ENCODE results near the gene ZNF48.

The ZNF48 gene
- total RNA-seq = 13.9 reads per million, percentile 39 among the genes with 10 or more reads in this experiment

DNA sequence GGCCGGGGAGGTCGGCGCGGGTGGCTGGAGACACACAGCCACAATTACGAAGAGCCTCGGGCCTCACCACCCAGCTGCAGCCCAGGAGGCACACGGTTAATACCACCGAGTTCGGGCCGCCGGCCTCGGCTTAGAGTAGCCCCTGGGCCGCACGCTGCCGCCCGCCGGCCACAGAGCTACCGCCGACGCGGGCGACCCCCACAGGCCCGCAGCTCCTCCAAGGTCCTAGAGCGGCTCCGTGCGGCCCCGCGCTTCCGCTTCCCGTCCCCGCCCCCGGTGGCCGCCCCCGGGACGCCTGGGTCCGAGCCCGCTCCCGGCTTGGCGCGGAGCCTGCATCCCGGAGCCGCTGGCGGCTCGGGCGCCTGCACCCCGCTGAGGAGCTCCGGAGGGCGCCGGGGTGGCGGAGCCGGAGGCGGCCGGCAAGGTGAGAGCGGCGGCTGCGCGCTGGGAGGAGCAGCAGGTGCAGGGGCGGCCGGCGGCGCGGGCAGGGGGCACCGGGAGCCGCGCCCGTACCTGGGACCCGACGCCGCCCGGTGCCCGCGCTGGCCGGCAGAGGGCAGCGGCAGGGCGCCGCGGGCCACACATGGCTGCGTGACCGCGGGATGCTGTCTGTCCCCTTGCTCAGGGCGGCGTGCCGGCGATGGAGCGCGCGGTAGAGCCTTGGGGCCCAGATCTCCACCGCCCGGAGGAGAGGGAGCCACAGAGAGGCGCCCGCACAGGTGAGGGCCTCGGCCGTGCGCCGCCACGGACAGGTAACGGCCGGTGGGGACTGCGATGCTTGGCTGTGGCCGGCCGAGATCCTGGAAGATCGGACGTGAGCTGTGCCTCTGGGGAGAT lies at the start of gene ZNF48:
Gene ZNF48, plus strand, starts transcription at position 266 of the 837 bp plus-strand sequence. Its CDS starts 375 bp downstream, at position 641.
- peak; percentile 34 for DNase-seq

- no peak for DNase-seq
Measured at GRCh38 chr16:30346286-30346685, 48.9 kb upstream of the ZNF48 start.

DNA sequence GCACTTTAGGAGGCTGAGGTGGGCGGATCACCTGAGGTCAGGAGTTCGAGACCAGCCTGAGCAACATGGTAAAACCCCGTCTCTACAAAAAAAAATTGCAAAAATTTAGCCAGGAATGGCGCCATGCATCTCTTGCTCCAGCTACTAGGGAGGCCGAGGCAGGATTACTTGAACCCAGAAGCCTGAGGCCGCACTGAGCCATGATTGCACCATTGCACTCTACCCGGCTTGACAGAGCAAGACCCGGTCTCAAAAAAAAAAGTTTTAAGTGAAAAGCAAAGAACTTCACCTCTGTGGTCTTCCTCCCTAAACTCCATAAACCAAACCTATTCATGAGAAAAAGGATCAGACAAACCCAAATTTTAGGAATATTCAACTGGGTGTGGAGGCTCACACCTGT lies 47.1 kb upstream of the ZNF48 start:
- DNase-seq = no peak

DNA sequence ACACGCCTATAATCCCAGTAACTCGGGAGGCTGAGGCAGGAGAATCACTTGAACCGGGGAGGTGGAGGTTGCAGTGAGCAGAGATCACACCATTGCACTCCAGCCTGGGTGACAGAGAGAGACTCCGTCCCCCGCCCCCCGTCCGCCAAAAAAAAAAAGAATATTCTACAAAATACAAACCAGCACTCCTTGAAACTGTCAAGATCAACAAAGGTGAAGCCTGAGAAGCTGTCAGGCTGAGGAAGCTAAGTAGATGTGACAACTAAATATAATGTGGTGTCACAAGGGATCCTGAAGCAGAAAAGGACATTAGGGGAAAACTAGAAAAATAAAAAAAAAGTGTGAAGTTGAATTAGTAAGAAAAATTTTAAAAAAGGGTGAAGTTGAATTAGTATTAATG lies 46.3 kb upstream of the ZNF48 start:
- no peak for DNase-seq

- no peak for DNase-seq
Measured at GRCh38 chr16:30349675-30350074, 45.5 kb upstream of the ZNF48 start.

DNA sequence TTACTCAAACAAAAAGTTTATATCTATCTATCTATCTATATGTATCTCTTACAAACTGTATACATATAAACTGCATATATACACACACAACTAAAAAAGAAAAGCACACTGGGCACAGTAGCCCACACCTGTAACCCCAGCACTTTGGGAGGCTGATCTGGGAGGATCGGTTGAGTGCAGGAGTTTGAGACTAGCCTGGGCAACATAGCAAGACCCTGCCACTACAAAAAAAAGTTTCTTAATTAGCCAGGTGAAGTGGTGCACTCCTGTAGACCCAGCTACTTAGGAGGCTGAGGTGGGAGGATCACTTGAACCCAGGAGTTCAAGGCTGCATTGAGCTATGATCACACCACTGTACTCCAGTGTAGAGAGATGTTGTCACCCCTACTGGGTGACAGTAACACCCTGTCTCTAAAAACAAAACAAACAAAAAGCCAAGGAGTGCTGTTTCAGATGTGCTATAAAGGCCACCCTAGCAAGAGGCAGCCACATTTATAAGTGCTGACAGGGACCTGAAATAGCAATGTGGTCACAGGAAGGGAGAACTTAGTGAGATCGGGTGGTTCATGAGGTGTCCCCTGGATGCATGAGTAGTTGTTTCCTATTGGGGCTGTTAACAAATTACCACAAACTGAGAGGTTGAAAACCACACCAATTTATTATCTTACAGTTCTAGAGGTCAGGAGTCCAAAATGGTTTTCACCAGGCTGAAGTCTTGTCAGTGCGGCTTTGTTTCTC lies 44.9 kb upstream of the ZNF48 start:
- no peak for DNase-seq

- DNase-seq = no peak
Measured at GRCh38 chr16:30351001-30351441, 44.2 kb upstream of the ZNF48 start.

GRCh38 chr16:30351586-30352419 lies 43.4 kb upstream of the ZNF48 start:
- no peak for DNase-seq

DNA sequence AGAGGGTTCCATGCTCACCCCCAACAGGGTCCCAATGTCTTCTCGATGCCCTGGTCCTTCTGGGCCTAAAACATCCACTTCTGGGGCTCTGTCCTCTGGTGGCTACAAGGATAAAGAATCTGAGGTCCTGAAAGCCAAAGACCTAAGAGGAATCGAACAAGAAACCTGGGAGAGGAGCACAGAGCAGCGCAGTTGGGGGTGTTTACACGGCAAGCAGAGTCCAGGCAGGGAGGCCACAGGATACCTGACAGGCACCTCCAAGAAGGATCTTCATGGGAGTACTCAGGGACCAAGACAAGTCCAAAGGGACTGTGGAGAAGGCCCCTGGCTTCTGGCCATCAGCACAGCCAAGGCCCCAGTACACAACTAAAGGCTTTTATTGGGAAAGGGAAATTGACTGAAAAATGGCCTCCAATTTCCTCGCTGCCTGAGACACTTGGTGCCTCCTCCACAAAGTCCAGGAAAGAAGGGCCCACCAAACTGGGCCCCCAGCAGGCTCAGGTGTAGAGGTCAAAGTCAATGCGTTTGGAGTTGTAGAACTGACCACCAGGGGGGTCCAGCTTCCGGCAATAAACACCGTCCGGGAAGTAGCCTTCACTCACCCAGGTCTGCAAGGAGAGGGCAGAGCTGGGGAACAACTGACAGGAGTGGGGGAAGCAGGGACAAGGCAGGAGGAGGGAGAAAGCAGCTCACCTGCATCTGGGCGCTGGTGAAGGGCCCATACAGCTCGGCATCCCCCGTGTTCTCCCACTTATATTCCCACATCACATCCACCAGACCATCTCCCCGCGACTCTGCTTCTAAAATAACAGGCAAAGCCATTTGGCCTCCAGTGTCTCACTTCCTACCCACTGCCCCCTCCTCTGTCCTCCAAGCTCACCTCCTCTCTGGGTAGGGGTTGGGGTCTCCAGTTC lies 42.5 kb upstream of the ZNF48 start:
- DNase-seq = no peak

GRCh38 chr16:30353438-30354129 lies 41.6 kb upstream of the ZNF48 start:
- DNase-seq = no peak

DNA sequence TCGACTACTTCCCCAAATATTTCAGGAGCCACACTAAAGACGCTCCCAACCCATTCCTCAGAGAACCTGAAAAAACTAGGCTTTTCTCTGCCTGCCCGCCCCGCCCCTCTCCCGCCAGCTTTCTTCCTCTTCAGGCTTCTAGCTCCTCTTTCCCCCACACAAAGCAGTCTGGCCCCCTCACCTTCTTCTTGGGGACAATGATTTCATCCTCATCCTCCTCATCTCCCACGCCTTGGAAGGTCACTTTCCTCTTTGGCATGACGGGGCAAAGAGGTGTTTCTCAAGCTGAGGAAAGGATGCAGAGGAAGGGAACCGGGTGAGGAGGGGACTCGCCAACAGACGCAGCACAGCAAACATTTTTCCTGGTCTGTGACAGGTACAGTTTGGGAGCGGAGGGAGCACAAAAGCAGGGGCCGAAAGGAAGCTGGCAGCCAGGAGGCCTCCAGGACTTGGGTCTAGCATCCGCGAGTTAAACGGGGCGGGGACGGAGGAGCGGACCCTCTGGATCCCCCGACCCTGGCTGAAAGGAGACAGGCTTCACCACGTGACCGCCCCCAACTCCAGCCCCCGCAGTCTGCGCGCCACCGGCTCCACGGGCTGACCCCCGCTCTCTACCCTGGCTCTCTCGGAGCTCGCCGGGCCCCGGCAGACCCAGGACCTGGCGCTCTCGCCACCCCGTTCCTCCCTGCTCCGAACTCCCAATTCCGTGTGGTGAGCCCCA lies 40.6 kb upstream of the ZNF48 start:
- DNase-seq = no peak

GRCh38 chr16:30355144-30355953 lies 39.9 kb upstream of the ZNF48 start, which contains the start of gene CD2BP2:
Gene CD2BP2, minus strand, starts transcription at chr16:30355308. Its CDS starts 627 bp downstream, at chr16:30354681.
- peak; percentile 85 for DNase-seq

DNA sequence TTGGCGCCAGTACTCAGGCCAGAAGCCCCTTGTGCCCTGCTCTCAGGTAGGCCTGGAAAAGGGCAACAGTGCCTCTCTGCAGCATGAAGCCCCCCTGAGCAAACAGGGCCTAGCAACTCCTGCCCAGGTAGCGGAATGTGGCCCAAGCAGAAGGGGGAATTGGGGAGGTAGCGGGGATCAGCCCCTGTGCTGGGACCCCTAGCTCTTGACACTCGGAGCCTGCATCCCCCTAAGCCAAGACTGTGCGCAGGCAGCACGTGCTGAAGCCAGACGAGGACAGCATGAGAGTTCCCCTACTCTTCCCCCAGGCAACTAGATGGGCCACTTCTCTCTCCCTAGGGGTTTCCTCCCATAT lies 39.3 kb upstream of the ZNF48 start:
- no peak for DNase-seq

- no peak for DNase-seq
Measured at GRCh38 chr16:30356401-30357084, 38.7 kb upstream of the ZNF48 start.

DNA sequence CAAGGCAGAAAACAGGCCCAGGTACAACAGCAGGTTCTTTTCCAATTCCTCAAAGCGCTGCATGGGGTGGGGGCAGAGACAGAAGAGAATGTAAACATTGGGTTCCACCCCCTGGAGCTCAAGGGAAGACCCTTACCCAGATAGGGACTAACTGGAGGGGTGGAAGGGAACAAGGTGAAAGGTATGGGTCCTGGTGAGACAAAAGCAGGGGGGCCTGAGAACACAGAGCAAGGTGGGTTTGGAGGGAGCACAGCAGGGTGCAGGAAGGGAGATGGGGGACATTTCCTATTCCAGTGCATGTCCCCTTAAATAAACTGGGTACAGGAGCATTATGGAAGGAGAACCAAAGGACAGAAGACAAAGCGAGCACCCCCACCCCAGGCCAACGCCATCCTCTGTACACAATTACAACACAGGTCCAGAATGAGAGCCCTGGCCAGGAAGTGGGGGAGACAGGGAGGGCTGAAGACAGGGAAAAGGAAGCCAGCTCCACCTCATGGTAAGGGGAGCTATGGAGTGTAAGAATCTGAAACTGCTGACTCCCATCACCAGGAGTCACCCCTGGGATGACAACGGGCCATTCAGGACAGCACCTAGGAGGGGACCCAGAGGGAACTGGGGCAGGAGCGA lies 38.0 kb upstream of the ZNF48 start:
- DNase-seq = no peak

DNA sequence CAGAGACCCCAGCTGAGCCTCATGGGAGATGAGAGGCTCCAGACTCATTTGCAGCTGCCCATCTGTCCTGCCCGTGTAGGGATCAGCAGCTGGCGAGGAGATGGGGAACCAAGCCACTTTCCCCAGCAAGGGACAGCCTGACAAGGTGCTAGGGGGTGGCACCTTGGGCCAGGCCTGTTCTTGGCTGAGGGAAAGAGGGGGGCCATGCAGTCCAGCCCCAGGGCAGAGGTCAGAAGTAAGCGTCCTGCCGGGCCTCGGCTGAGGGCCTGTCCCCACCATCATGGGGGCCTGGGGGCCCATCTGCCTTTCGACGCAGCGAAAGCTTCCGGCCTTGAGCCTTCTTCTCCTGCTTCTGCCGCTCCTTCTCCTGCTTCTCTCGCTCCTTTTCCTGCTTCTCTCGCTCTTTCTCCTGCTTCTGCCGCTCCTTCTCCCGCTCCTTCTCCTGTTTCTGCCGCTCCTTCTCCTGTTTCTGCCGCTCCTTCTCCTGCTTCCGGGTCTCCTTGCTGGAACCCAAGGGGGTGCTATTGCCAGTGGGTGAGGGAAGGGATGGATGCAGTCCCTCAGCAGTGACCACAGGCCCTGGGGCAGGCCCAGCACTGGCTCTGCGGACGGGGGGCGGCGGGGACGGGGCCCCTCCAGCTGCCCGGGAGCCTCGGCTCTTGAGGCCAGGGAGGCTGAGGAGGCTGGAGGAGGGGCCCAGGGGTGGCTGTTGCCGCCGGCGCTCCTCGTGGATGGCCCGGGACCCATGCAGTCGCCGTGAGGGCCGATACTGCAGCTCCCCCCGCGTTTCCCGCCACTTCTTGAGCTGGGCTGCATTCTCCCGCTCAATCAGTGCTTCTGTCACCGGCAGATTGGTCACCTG lies 37.3 kb upstream of the ZNF48 start:
- no peak for DNase-seq

GRCh38 chr16:30358577-30358936 lies 36.7 kb upstream of the ZNF48 start:
- DNase-seq = no peak

All from effector CD4-positive, alpha-beta T cell (primary cell).